WERI-Rb-1 (cell line): ENCODE results near the gene UACA.

Experiments
- DNase-seq: peaks from one replicate; pipeline ENCODE4 v3.0.0-alpha.2; 2020
- H3K27ac ChIP-seq: fragments of 250-450 bp; sonication (Bioruptor Pico); 2 replicates; pipeline ENCODE4 v1.5.1; 2020; ENCODE audit warnings: mild to moderate bottlenecking, moderate library complexity
- H3K27me3 ChIP-seq: fragments of 250-450 bp; sonication (Bioruptor Pico); 2 replicates; pipeline ENCODE4 v1.5.1; 2021; ENCODE audit warnings: mild to moderate bottlenecking, low read depth, moderate library complexity; ENCODE audit not compliant: insufficient read depth, severe bottlenecking
- H3K36me3 ChIP-seq: fragments of 250-450 bp; sonication (Bioruptor Pico); 2 replicates; pipeline ENCODE4 v1.5.1; 2020; ENCODE audit warnings: mild to moderate bottlenecking, moderate library complexity
- H3K4me3 ChIP-seq: 2 replicates; pipeline ENCODE4 v1.5.1; 2011; ENCODE audit warnings: low read depth, mild to moderate bottlenecking, control low read depth, low read length
- H3K9me3 ChIP-seq: fragments of 250-450 bp; sonication (Bioruptor Pico); 2 replicates; pipeline ENCODE4 v1.5.1; 2021; ENCODE audit warnings: mild to moderate bottlenecking, moderate library complexity; ENCODE audit not compliant: severe bottlenecking
- TF ChIP-seq, protein P1 (sequence below): IDR thresholded peaks from 2 replicates; pipeline ENCODE4 v1.5.1; 2011; ENCODE audit warnings: low read depth, mild to moderate bottlenecking, control low read depth, inconsistent platforms, low read length

Gene UACA

GRCh38 chr15:70795311-70795665 lies 31.9 kb upstream of the UACA start:
- Histone ChIP-seq H3K4me3 (no peak overlapping the region), H3K27me3 (no peaks in the 10 kb centered on the region), H3K36me3 (no peaks in the 10 kb centered on the region), H3K27ac (no peak overlapping the region), H3K9me3 (no peaks in the 10 kb centered on the region)
- TF ChIP-seq, protein P1, sequence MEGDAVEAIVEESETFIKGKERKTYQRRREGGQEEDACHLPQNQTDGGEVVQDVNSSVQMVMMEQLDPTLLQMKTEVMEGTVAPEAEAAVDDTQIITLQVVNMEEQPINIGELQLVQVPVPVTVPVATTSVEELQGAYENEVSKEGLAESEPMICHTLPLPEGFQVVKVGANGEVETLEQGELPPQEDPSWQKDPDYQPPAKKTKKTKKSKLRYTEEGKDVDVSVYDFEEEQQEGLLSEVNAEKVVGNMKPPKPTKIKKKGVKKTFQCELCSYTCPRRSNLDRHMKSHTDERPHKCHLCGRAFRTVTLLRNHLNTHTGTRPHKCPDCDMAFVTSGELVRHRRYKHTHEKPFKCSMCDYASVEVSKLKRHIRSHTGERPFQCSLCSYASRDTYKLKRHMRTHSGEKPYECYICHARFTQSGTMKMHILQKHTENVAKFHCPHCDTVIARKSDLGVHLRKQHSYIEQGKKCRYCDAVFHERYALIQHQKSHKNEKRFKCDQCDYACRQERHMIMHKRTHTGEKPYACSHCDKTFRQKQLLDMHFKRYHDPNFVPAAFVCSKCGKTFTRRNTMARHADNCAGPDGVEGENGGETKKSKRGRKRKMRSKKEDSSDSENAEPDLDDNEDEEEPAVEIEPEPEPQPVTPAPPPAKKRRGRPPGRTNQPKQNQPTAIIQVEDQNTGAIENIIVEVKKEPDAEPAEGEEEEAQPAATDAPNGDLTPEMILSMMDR, result no peak
- DNase-seq, result no peak

- no peaks in the 10 kb centered on the region for H3K36me3 ChIP-seq
- no peaks in the 10 kb centered on the region for H3K27me3 ChIP-seq
- no peaks in the 10 kb centered on the region for H3K9me3 ChIP-seq
- no peak overlapping the region for H3K4me3 ChIP-seq
- no peak overlapping the region for H3K27ac ChIP-seq
- TF ChIP-seq, protein P1, result no peak
- no peak for DNase-seq
Measured at GRCh38 chr15:70794596-70795310, 31.4 kb upstream of the UACA start.

DNA sequence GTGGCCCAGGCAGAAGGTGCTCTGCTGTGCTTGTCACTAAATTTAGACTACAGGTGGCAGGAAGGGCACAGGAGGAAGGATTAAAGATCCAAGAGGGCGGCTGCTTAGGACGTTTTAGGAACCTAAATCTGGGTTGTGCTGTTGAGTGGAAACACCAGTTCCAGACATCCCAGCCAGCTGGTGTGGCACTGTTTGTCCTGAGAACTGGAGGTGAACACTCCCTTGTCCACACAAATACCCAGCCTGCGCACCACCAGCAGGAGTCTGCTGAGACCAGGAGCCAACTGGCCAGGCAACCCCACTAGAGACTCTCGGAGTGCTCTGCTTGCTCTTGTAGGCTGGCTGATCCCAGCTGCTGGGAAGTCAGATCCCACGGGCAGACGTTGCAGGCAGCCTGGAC lies 30.3 kb upstream of the UACA start:
- TF ChIP-seq, protein P1, result no peak
- H3K27ac ChIP-seq, result no peak overlapping the region
- H3K4me3 ChIP-seq, result no peak overlapping the region
- no peaks in the 10 kb centered on the region for H3K9me3 ChIP-seq
- no peaks in the 10 kb centered on the region for H3K27me3 ChIP-seq
- H3K36me3 ChIP-seq, result no peaks in the 10 kb centered on the region
- no peak for DNase-seq

GRCh38 chr15:70792171-70792573 lies 28.8 kb upstream of the UACA start:
- no peaks in the 10 kb centered on the region for H3K9me3 ChIP-seq
- H3K36me3 ChIP-seq, result no peaks in the 10 kb centered on the region
- no peak overlapping the region for H3K27ac ChIP-seq
- H3K4me3 ChIP-seq, result no peak overlapping the region
- DNase-seq, result no peak
- no peaks in the 10 kb centered on the region for H3K27me3 ChIP-seq
- TF ChIP-seq, protein P1, result no peak

DNA sequence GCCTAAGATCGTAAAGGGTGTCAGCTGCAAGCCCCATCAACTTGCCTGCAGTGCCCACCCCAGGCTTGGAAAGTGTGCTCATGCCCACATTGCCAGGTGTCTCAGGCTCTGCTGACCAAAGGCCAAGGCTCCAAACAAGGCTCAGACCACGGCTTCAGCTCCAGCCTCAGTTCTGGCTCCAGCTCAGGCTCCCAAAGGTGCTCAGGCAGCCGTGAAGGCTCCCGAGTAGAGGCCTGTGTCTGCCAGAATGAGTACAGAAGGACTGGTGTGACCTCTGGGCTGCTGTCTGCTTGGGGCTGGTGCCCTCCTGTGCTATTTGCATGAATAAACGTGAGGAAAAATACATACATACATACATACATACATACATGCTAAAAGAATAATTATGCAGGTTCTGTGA lies 27.9 kb upstream of the UACA start:
- Histone ChIP-seq H3K27me3 (no peaks in the 10 kb centered on the region), H3K4me3 (no peak overlapping the region), H3K9me3 (no peaks in the 10 kb centered on the region), H3K27ac (no peak overlapping the region), H3K36me3 (no peaks in the 10 kb centered on the region)
- DNase-seq, result no peak
- TF ChIP-seq, protein P1, result no peak

GRCh38 chr15:70789213-70789612 lies 25.9 kb upstream of the UACA start:
- Histone ChIP-seq H3K4me3 (no peak overlapping the region), H3K27ac (no peak overlapping the region), H3K9me3 (no peaks in the 10 kb centered on the region), H3K27me3 (no peaks in the 10 kb centered on the region), H3K36me3 (no peaks in the 10 kb centered on the region)
- DNase-seq, result no peak
- TF ChIP-seq, protein P1, result no peak
